ENCODE data around the gene FAM3D.

- TF ChIP-seq POLR2AphosphoS5 (IDR thresholded peaks at IDR 0.05; ENCODE audit: borderline replicate concordance, low read depth, low read length) (no peak), EZH2 (IDR thresholded peaks at IDR 0.05) (no peak), FOXP2 (optimal IDR thresholded peaks at IDR 0.05; ENCODE audit: control extremely low read depth, extremely low read length, insufficient read depth) (no peak)
These were observed 78.5 kb downstream of the FAM3D start for GRCh38 chr3:58588030-58588614.

Measured in SK-N-MC (cell line).